Endometrium (tissue), 2 donors: ENCODE results near the gene GREB1L.
"Not testable (repeated sequence)": the region's sequence is repeated elsewhere in the genome, so short reads cannot be mapped to it uniquely, and the experiment has no call there.

Experiments
- FAIRE-seq: peaks from 2 replicates; lab custom pipeline; 2012; peaks lifted over from hg19 to GRCh38; lab: Jason Lieb, UNC
- donor health status: control.
- donor health status: control.

Gene GREB1L

GRCh38 chr18:21306368-21306767, 64.3 kb downstream of the GREB1L start:
- FAIRE-seq = no peak

GRCh38 chr18:21307578-21307977, 65.5 kb downstream of the GREB1L start:
- FAIRE-seq = no peak

- FAIRE-seq = no peak
Observed at GRCh38 chr18:21309248-21309647, 67.2 kb downstream of the GREB1L start.

- FAIRE-seq = not testable (repeated sequence)
Observed at GRCh38 chr18:21311980-21312379, 69.9 kb downstream of the GREB1L start.

GRCh38 chr18:21313576-21313975, 71.5 kb downstream of the GREB1L start:
- FAIRE-seq = no peak

- no peak for FAIRE-seq
Observed at GRCh38 chr18:21314724-21315123, 72.7 kb downstream of the GREB1L start.

GRCh38 chr18:21315126-21315525, 73.1 kb downstream of the GREB1L start:
- not testable (repeated sequence) for FAIRE-seq

GRCh38 chr18:21315741-21316197, 73.7 kb downstream of the GREB1L start:
- no peak for FAIRE-seq

GRCh38 chr18:21316296-21316695, 74.3 kb downstream of the GREB1L start:
- FAIRE-seq = no peak

GRCh38 chr18:21321711-21322110, 79.7 kb downstream of the GREB1L start:
- no peak for FAIRE-seq

- FAIRE-seq = no peak
Observed at GRCh38 chr18:21327101-21327500, 85.1 kb downstream of the GREB1L start.

- no peak for FAIRE-seq
Observed at GRCh38 chr18:21330122-21330701, 88.2 kb downstream of the GREB1L start.

GRCh38 chr18:21331065-21331464, 89.0 kb downstream of the GREB1L start:
- FAIRE-seq = no peak

- no peak for FAIRE-seq
Observed at GRCh38 chr18:21335927-21336488, 94.0 kb downstream of the GREB1L start.

GRCh38 chr18:21336846-21337245, 94.8 kb downstream of the GREB1L start:
- FAIRE-seq = no peak

- FAIRE-seq = no peak
Observed at GRCh38 chr18:21341141-21341540, 99.1 kb downstream of the GREB1L start.

- no peak for FAIRE-seq
Observed at GRCh38 chr18:21342372-21342771, 100.3 kb downstream of the GREB1L start.

- FAIRE-seq = no peak
Observed at GRCh38 chr18:21344860-21345259, 102.8 kb downstream of the GREB1L start.

- FAIRE-seq = no peak
Observed at GRCh38 chr18:21345840-21346239, 103.8 kb downstream of the GREB1L start.

- peak; percentile 35 for FAIRE-seq
Observed at GRCh38 chr18:21359746-21360145, 117.7 kb downstream of the GREB1L start.

GRCh38 chr18:21361307-21361880, 119.4 kb downstream of the GREB1L start:
- no peak for FAIRE-seq

- FAIRE-seq = no peak
Observed at GRCh38 chr18:21362831-21363230, 120.8 kb downstream of the GREB1L start.

GRCh38 chr18:21363348-21363747, 121.3 kb downstream of the GREB1L start:
- no peak for FAIRE-seq

GRCh38 chr18:21364471-21364870, 122.4 kb downstream of the GREB1L start:
- no peak for FAIRE-seq
